WTC11 (cell line): ENCODE measurements around the gene KRT28. TPM values are rescaled to one million over a fixed set of nuclear protein-coding genes. Genes with fewer than 3 reads are reported as not detected.

ENCODE experiments used
- ATAC-seq: fragments of 200-7000 bp; cut with Tn5 transposase; 2 replicates; pipeline ENCODE4 v1.10.0; 2021; ENCODE audit warnings: mild to moderate bottlenecking, moderate library complexity
- CTCF ChIA-PET: fragments of 300-600 bp; sonication (Branson Sonifier 250); formaldehyde crosslinking; loops from one replicate; lab custom pipeline; 2021; ENCODE audit warnings: antibody characterized with exemption; lab: Charles Lee
- POLR2A ChIA-PET: fragments of 350-600 bp; sonication (Branson Sonifier 250); formaldehyde crosslinking; loops from one replicate; lab custom pipeline; 2021; ENCODE audit warnings: antibody characterized with exemption; lab: Charles Lee
- DNase-seq: peaks from one replicate; pipeline ENCODE4 v3.0.0; 2021; ENCODE audit warnings: low spot score
- H3K27ac Mint-ChIP-seq: 2 replicates; pipeline ENCODE4 v1.8.0; 2021; ENCODE audit warnings: mixed read lengths
- H3K27me3 Mint-ChIP-seq: 2 replicates; pipeline ENCODE4 v1.8.0; 2021; ENCODE audit warnings: low read depth, mild to moderate bottlenecking, moderate library complexity, mixed read lengths
- H3K36me3 Mint-ChIP-seq: 2 replicates; pipeline ENCODE4 v1.8.0; 2021; ENCODE audit warnings: mixed read lengths
- H3K4me1 Mint-ChIP-seq: 2 replicates; pipeline ENCODE4 v1.8.0; 2022; ENCODE audit warnings: mixed read lengths
- H3K4me3 Mint-ChIP-seq: 2 replicates; pipeline ENCODE4 v1.8.0; 2021; ENCODE audit warnings: mild to moderate bottlenecking, moderate library complexity, mixed read lengths
- H3K9me3 Mint-ChIP-seq: 2 replicates; pipeline ENCODE4 v1.8.0; 2021; ENCODE audit warnings: mixed read lengths
- AFF4 ChIP-seq: sonication (generic); formaldehyde crosslinking; IDR thresholded peaks from 2 replicates; pipeline ENCODE4 v1.8.1; 2023; ENCODE audit warnings: mild to moderate bottlenecking, missing genetic modification reagents, borderline replicate concordance
- ATF1 ChIP-seq: sonication (generic); formaldehyde crosslinking; IDR thresholded peaks from 2 replicates; pipeline ENCODE4 v1.8.1; 2023; ENCODE audit warnings: mild to moderate bottlenecking, moderate library complexity, missing genetic modification reagents
- ATF3 ChIP-seq: sonication (generic); formaldehyde crosslinking; conservative IDR thresholded peaks from 2 replicates; pipeline ENCODE4 v1.8.1; 2022; ENCODE audit warnings: mild to moderate bottlenecking, missing genetic modification reagents
- CBFB ChIP-seq: sonication (generic); formaldehyde crosslinking; IDR thresholded peaks from 2 replicates; pipeline ENCODE4 v1.8.1; 2022; ENCODE audit warnings: mild to moderate bottlenecking, low read depth, missing genetic modification reagents
- CDX4 ChIP-seq: fragments of 250-450 bp; sonication (Bioruptor Pico); IDR thresholded peaks from 2 replicates; pipeline ENCODE4 v1.9.0; 2021; ENCODE audit warnings: moderate library complexity, mild to moderate bottlenecking, inconsistent platforms, borderline replicate concordance
- ETV6 ChIP-seq: sonication (generic); formaldehyde crosslinking; IDR thresholded peaks from 2 replicates; pipeline ENCODE4 v1.8.1; 2022; ENCODE audit warnings: mild to moderate bottlenecking, missing genetic modification reagents
- FOXP1 ChIP-seq: sonication (generic); formaldehyde crosslinking; IDR thresholded peaks from 2 replicates; pipeline ENCODE4 v1.8.0; 2022; ENCODE audit warnings: missing genetic modification reagents, mild to moderate bottlenecking, moderate library complexity, borderline replicate concordance
- total RNA-seq: library from RNA; stranded (reverse); gene quantifications from 3 replicates; pipeline ENCODE4 v1.2.3, GENCODE V29; 2021
- TF ChIP-seq, protein P1 (sequence below): fragments of 250-450 bp; sonication (Bioruptor Pico); IDR thresholded peaks from 2 replicates; pipeline ENCODE4 v1.9.0; 2021; ENCODE audit warnings: mild to moderate bottlenecking
- TF ChIP-seq, protein P2 (sequence below): sonication (generic); formaldehyde crosslinking; IDR thresholded peaks from 2 replicates; pipeline ENCODE4 v1.8.0; 2022; ENCODE audit warnings: missing genetic modification reagents
- TF ChIP-seq, protein P3 (sequence below): sonication (generic); formaldehyde crosslinking; IDR thresholded peaks from 2 replicates; pipeline ENCODE4 v1.8.1; 2023; ENCODE audit warnings: mild to moderate bottlenecking, missing genetic modification reagents, moderate library complexity

Gene KRT28
- total RNA-seq, 1 experiment from 2014 or later: not detected

DNA sequence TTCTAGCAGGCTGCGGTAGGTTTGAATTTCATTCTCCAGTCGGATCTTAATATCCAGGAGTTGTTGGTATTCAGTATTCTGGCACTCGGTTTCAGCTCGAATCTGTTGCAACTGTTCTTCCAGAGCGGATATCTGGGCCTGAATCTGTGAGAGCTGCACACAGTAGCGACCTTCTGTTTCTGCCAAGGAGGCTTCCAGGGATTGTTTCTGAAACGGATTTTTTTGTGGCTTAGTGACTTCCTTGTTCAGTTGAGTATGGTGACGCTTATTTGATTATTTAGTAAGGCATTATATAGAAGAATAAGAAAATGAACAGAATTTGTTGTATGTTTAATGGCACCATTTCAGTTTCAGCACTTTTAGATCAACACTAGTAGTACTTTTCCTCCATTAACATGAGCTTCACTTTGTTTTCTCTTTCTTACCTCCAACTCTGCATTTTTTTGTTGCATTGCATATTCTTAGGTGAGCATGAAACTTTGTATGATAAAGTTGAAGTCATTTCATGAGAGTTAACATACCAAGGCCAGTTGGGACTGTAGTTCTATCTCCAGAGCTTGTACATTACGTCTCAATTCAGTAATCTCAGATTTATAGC is 19.9 kb upstream of the KRT28 start:
- no peaks in the 10 kb centered on the region for H3K9me3 Mint-ChIP-seq
- peak overlapping the region; percentile 83 for H3K4me3 Mint-ChIP-seq
- peaks cover 47% of the 10 kb centered on the region for H3K27me3 Mint-ChIP-seq
- ATAC-seq (no peak), DNase-seq (no peak)
- H3K4me1 Mint-ChIP-seq: peaks cover 14% of the 10 kb centered on the region
- TF ChIP-seq ATF3 (no peak), CDX4 (no peak), AFF4 (CRISPR knock-in tag) (no peak), CBFB (CRISPR knock-in tag) (no peak)
- TF ChIP-seq, protein P1, sequence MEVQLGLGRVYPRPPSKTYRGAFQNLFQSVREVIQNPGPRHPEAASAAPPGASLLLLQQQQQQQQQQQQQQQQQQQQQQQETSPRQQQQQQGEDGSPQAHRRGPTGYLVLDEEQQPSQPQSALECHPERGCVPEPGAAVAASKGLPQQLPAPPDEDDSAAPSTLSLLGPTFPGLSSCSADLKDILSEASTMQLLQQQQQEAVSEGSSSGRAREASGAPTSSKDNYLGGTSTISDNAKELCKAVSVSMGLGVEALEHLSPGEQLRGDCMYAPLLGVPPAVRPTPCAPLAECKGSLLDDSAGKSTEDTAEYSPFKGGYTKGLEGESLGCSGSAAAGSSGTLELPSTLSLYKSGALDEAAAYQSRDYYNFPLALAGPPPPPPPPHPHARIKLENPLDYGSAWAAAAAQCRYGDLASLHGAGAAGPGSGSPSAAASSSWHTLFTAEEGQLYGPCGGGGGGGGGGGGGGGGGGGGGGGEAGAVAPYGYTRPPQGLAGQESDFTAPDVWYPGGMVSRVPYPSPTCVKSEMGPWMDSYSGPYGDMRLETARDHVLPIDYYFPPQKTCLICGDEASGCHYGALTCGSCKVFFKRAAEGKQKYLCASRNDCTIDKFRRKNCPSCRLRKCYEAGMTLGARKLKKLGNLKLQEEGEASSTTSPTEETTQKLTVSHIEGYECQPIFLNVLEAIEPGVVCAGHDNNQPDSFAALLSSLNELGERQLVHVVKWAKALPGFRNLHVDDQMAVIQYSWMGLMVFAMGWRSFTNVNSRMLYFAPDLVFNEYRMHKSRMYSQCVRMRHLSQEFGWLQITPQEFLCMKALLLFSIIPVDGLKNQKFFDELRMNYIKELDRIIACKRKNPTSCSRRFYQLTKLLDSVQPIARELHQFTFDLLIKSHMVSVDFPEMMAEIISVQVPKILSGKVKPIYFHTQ (CRISPR knock-in tag): no peak
- TF ChIP-seq, protein P2, sequence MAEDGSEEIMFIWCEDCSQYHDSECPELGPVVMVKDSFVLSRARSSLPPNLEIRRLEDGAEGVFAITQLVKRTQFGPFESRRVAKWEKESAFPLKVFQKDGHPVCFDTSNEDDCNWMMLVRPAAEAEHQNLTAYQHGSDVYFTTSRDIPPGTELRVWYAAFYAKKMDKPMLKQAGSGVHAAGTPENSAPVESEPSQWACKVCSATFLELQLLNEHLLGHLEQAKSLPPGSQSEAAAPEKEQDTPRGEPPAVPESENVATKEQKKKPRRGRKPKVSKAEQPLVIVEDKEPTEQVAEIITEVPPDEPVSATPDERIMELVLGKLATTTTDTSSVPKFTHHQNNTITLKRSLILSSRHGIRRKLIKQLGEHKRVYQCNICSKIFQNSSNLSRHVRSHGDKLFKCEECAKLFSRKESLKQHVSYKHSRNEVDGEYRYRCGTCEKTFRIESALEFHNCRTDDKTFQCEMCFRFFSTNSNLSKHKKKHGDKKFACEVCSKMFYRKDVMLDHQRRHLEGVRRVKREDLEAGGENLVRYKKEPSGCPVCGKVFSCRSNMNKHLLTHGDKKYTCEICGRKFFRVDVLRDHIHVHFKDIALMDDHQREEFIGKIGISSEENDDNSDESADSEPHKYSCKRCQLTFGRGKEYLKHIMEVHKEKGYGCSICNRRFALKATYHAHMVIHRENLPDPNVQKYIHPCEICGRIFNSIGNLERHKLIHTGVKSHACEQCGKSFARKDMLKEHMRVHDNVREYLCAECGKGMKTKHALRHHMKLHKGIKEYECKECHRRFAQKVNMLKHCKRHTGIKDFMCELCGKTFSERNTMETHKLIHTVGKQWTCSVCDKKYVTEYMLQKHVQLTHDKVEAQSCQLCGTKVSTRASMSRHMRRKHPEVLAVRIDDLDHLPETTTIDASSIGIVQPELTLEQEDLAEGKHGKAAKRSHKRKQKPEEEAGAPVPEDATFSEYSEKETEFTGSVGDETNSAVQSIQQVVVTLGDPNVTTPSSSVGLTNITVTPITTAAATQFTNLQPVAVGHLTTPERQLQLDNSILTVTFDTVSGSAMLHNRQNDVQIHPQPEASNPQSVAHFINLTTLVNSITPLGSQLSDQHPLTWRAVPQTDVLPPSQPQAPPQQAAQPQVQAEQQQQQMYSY: no peak
- ChIA-PET POLR2A (no interaction called here), CTCF (interaction anchor here (1.1 to 2.3 kb wide), 4 partner anchors 23 to 843 kb away, joined by 3 to 10 read pairs (median 8); no protein-coding TSS in a partner anchor)
- H3K27ac Mint-ChIP-seq: peak overlapping the region; percentile 23; the same call in 1 of the 2 replicates
- peaks cover 13% of the 10 kb centered on the region for H3K36me3 Mint-ChIP-seq

- H3K36me3 Mint-ChIP-seq: peaks cover 13% of the 10 kb centered on the region
- no peaks in the 10 kb centered on the region for H3K9me3 Mint-ChIP-seq
- peaks cover 47% of the 10 kb centered on the region for H3K27me3 Mint-ChIP-seq
- ATAC-seq: peak; percentile 66
- peaks cover 14% of the 10 kb centered on the region for H3K4me1 Mint-ChIP-seq
- POLR2A ChIA-PET: interaction anchor here (1.2 kb wide), 1 partner anchor 581 kb away, joined by 3 read pairs; no protein-coding TSS in a partner anchor
- TF ChIP-seq, protein P3, sequence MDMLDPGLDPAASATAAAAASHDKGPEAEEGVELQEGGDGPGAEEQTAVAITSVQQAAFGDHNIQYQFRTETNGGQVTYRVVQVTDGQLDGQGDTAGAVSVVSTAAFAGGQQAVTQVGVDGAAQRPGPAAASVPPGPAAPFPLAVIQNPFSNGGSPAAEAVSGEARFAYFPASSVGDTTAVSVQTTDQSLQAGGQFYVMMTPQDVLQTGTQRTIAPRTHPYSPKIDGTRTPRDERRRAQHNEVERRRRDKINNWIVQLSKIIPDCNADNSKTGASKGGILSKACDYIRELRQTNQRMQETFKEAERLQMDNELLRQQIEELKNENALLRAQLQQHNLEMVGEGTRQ (CRISPR knock-in tag): no peak
- TF ChIP-seq ETV6 (CRISPR knock-in tag): peak; percentile 69; the same call in 1 of the 2 replicates
- 0 out of 2 replicates have a peak, but pooled peaks have one; percentile 27 for TF ChIP-seq FOXP1 (CRISPR knock-in tag)
- no peak for TF ChIP-seq ATF1
- TF ChIP-seq, all 79 proteins: peak for 2
- Mint-ChIP-seq H3K27ac (peak overlapping the region; percentile 71; the same call in 1 of the 2 replicates), H3K4me3 (peak overlapping the region; percentile 90)
- CTCF ChIA-PET: interaction anchor here (0.5 to 2.3 kb wide), 12 partner anchors 12 to 847 kb away, joined by 3 to 10 read pairs (median 4); no protein-coding TSS in a partner anchor
- peak; percentile 71 for DNase-seq
Observed at GRCh38 chr17:40818733-40819527, 19.2 kb upstream of the KRT28 start.
